GM19452 (cell line): ENCODE data around the gene CGNL1.

Experiments used
- ATAC-seq: cut with Tn5 transposase; IDR thresholded peaks from one replicate; pipeline ENCODE4 v1.9.1; 2021; ENCODE audit not compliant: unreplicated experiment

The CGNL1 gene, protein sequence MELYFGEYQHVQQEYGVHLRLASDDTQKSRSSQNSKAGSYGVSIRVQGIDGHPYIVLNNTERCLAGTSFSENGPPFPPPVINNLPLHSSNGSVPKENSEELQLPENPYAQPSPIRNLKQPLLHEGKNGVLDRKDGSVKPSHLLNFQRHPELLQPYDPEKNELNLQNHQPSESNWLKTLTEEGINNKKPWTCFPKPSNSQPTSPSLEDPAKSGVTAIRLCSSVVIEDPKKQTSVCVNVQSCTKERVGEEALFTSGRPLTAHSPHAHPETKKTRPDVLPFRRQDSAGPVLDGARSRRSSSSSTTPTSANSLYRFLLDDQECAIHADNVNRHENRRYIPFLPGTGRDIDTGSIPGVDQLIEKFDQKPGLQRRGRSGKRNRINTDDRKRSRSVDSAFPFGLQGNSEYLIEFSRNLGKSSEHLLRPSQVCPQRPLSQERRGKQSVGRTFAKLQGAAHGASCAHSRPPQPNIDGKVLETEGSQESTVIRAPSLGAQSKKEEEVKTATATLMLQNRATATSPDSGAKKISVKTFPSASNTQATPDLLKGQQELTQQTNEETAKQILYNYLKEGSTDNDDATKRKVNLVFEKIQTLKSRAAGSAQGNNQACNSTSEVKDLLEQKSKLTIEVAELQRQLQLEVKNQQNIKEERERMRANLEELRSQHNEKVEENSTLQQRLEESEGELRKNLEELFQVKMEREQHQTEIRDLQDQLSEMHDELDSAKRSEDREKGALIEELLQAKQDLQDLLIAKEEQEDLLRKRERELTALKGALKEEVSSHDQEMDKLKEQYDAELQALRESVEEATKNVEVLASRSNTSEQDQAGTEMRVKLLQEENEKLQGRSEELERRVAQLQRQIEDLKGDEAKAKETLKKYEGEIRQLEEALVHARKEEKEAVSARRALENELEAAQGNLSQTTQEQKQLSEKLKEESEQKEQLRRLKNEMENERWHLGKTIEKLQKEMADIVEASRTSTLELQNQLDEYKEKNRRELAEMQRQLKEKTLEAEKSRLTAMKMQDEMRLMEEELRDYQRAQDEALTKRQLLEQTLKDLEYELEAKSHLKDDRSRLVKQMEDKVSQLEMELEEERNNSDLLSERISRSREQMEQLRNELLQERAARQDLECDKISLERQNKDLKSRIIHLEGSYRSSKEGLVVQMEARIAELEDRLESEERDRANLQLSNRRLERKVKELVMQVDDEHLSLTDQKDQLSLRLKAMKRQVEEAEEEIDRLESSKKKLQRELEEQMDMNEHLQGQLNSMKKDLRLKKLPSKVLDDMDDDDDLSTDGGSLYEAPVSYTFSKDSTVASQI

GRCh38 chr15:57375827-57376695 lies at the start of gene CGNL1:
TSS of gene CGNL1 (plus strand) at chr15:57376505. CDS start at chr15:57438000, 61,495 bp downstream.
- ATAC-seq: no peak

DNA sequence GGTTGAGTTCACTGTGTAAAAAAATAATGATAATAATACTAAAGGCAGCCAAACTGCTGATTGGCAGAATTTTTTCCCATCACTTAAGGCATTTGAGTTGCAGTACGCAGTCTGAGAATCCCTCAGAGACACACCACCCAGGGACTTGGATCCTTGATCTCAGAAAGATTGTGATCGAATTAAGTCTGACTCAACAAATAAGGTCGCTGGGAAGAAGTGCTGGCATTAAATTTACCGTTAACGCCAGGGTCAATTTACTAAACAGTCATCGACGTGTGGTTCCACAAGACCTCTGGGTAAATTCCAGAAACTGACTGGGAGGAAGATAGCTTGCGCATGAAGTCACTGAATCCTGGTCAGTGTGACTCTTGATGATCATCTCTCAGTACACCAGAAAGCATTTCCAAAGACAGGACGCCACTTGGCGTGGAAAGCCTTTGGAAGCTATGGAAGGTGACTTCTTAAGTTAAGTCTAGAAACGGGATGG lies 48.3 kb upstream of the CGNL1 start:
- no peak for ATAC-seq

DNA sequence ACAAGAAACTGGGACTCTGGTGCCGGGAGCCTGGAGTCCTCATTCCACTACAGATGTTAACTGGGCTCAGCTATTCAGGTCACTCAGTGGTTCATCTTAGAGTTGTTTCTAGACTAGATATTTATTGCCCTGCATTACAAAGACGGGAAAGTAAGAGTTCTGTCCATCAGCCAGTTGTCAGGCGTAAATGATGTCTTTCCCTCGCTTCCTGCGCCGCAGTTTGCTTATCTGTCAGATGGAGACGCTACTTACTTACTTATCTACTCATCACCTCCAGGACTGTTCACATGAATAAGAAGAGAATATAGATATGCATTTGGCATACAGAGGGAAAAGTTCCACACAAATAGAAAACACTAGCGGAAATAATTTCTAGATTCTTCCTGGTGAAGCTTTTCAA lies 47.8 kb upstream of the CGNL1 start:
- ATAC-seq: no peak

DNA sequence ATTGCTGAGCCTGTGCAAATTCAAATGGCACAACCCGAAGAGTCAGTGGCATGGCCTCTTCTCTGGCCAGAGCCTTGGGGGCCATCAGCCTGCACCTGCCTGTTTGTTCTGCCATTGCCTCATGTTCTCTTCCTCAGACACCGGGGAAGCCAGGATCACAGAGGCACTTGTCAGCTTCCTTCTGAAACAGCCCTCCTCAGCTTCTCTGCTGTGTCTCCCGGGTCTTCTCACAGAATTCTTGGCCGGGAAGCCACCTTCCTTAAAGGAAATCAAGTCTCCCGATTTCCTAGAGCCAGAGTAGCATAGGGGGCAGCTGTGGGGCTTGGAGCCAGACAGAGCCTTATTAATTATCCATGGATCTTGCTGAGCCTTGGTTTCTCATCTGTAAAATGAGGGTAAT lies 47.4 kb upstream of the CGNL1 start:
- no peak for ATAC-seq

DNA sequence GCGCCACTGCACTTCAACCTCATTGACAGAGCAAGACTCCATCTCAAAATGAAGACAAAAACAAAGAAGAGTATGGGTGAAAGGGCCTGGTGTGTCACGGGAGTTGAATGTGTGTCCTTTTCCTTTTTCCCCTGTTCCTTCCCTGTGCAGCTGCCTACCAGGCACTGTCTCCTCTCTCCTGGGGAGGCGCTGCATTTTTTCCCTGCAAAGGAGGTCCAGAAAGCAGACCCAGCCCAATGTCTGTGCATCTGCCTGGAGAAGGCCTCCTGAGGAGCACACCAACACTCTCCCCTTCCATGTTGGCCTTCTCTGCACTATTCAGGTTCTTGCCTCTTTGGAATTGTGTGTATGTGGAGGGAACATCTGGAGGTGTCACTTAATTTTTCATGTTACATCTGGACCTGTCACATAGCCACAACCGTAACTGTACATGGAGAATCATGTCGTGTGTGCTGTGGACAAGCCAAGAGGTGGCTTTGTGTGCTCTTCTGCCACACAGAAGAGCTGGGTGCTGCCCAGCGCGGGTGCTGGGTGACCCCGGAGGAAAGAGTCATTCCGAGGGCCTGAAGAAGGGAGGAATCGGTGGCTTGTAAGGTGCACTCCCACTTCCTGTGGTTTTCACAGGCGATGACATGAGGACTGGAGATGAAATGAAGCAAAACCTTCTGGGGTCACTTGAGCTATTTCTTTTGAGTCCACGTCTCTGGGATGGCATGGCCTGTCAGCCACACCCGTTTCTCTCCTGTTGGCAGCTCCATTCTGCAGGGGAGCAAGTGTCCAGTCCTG lies 46.5 kb upstream of the CGNL1 start:
- ATAC-seq: no peak

- no peak for ATAC-seq
Observed at GRCh38 chr15:57330619-57331340, 45.5 kb upstream of the CGNL1 start.

- ATAC-seq: no peak
Observed at GRCh38 chr15:57332326-57332725, 44.0 kb upstream of the CGNL1 start.

DNA sequence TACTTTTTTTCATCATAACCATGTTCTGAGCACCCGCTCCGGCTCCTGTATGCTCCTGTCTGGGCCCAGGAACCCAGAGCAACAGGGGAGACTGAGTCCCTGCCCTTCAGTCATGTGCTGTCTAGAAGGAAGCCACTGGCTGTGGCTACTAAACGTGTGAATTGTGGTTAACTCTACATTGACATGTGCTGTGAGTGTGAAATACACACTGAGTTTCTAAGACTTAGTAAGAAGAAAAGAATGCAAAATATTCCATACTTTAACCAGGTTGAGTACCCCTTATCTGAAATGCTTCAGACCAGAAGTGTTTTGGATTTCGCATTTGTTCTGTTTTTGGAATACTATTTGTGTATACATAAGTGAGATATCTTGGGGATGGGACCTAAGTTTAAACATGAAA lies 42.8 kb upstream of the CGNL1 start:
- ATAC-seq: no peak

DNA sequence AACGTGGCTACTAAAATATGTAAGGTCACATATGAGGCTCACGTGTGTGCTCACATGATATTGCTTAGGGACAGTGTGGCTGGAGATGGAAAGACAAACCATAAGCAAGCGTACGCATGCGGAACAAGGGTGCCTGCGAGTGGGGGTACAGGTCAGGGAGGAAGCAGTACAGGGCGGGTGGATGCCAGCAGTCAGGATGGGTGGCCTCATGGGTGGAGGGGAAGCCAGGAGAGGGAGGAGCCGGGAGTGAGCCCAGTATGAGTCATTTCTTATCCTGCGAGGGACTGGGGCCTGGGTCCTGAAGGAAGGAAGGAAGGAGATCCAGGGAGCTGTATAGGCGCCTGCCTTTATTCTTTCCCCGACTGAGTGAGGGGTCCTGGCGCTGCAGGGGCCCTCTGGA lies 42.0 kb upstream of the CGNL1 start:
- no peak for ATAC-seq

DNA sequence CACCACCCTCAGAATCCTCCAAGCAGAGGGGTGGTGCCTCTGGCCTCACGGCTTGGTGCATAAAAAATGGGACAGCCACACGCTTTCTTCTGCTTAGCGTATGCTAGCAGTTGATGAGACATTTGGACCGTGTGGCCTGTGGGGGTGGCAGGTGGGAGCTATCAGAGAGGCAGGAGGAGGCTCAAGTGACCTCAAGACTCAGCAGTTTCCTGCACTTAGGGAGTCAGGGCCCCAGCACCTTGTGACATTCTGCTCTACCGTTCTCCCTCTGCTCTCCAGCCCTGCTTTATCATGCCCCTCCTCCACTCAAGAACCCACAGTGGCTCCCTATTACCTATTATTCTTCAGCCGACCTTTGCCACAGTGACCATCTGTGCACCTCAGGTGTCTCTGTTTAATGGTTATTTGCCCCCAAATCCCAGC lies 41.0 kb upstream of the CGNL1 start:
- ATAC-seq: no peak

- ATAC-seq: no peak
Observed at GRCh38 chr15:57335719-57336118, 40.6 kb upstream of the CGNL1 start.

DNA sequence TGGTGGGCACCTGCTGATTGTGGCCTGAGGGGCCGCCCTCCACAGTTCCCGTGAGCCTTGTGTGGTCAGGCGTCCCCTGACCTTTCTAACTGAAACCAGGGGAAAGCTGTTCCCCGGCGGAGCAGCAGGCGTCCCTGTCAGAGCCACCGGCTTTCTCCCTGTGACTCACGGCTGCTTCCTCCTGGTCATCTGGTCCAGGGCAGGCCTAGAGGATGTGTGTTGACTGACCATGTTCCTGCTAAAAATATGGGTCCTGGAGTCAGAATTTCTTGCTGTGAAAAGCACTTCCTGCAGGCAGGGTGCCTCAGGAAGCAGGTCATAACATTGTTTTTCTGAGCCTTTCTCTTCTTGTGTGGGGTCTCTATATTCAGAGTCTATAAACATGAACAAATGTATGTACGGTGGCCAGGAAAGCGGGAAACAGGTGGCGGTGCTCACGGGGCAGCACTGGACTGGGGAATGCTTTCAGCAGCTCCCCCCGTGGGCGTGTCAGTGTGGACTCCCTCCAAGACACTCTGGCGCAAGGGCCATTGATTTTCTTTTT lies 38.4 kb upstream of the CGNL1 start:
- no peak for ATAC-seq

DNA sequence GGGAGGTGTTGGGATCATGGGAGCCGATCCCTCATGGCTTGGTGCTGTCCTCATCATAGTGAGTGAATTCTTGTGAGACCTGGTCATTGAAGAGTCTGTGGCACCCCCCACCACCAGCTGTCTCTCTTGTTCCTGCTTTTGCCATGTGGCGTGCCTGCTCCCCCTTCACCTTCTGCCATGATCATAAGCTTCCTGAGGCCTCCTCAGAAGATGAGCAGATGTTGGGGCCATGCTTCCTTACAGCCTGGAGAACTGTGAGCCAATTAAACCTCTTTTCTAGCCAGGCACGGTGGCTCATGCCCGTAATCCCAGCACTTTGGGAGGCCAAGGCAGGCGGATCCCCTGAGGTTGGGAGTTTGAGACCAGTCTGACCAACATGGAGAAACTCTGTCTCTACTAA lies 37.0 kb upstream of the CGNL1 start:
- no peak for ATAC-seq

- no peak for ATAC-seq
Observed at GRCh38 chr15:57340682-57341259, 35.5 kb upstream of the CGNL1 start.

DNA sequence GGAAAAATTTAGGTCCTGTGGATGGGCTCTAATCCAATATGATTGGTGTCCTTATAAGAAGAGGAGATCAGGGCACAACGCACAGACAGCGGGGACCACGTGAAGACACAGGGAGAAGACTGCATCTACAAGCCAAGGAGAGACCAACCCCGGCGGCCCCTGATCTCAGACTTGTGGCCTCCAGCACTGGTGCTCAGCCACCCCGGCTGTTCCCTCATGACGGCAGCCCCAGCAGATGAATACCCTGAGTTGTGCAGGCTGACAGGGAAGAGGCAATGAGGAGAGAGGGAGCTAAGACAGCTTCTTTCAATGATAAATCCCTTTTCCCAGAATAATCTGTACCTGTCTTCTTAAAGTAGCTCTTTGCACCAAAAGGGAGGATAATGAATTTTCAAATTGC lies 33.3 kb upstream of the CGNL1 start:
- ATAC-seq: no peak

DNA sequence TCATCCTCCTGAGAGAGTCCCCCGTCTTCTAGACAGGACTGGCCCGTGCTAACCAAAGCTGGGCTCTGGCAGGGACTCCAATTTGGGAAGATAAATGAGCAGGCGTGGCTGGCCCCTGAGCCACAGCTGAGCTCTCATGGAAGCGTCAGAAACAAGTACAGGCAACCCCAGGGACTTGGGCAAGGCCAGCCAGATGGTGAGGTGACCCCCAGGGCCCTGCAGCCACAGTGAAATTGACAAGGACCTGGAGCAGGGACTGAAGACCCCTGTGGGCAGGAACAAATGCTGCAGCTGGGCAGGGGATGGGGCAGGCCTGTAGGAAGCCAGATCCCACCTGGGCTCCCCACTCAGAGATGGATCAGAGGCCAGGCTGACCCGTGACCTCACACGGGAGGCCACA lies 32.8 kb upstream of the CGNL1 start:
- no peak for ATAC-seq

DNA sequence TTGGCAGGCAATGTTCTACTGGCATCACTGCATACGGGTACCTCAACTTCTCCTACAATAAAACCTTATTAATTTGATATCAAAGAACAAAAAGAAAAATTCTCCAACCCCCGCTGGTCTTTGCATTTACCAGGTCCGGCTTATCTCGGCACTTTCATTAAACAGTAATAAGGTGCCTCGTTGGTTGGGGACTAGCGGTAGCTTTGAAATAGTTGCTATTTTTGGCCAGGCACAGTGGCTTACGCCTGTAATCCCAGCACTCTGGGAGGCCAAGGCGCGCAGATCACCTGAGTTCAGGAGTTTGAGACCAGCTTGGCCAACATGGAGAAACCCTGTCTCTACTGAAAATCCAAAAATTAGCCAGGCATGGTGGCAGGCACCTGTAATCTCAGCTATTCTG lies 32.0 kb upstream of the CGNL1 start:
- no peak for ATAC-seq

- ATAC-seq: no peak
Observed at GRCh38 chr15:57345584-57345983, 30.7 kb upstream of the CGNL1 start.
